Smooth muscle cell (in vitro differentiated cells): ENCODE measurements around the gene TACO1. TPM values are rescaled to one million over a fixed set of nuclear protein-coding genes. Genes with fewer than 3 reads are reported as not detected.

Source experiments
- DNase-seq: peaks from one replicate; lab custom pipeline; 2025; ENCODE audit not compliant: unreplicated experiment; lab: John Stamatoyannopoulos, UW
- H2AFZ ChIP-seq: fragments of 200-600 bp; sonication (generic); 2 replicates; pipeline ENCODE4 v1.6.0; 2016; ENCODE audit warnings: antibody characterized with exemption, low read depth, mild to moderate bottlenecking
- H3F3A ChIP-seq: fragments of 200-600 bp; sonication (generic); 2 replicates; pipeline ENCODE4 v1.6.0; 2017; ENCODE audit warnings: antibody characterized with exemption, low read depth
- H3K27ac ChIP-seq: fragments of 200-600 bp; sonication (generic); 2 replicates; pipeline ENCODE4 v1.5.1; 2016; ENCODE audit warnings: low read depth, mild to moderate bottlenecking
- H3K27me3 ChIP-seq: fragments of 200-600 bp; sonication (generic); 2 replicates; pipeline ENCODE4 v1.6.1; 2016; ENCODE audit warnings: low read depth, mild to moderate bottlenecking
- H3K36me3 ChIP-seq: fragments of 200-600 bp; sonication (generic); 2 replicates; pipeline ENCODE4 v1.5.1; 2016; ENCODE audit warnings: low read depth
- H3K4me1 ChIP-seq: fragments of 200-600 bp; sonication (generic); 2 replicates; pipeline ENCODE4 v1.5.1; 2016; ENCODE audit warnings: low read depth
- H3K4me2 ChIP-seq: fragments of 200-600 bp; sonication (generic); 2 replicates; pipeline ENCODE4 v1.6.0; 2016; ENCODE audit warnings: mild to moderate bottlenecking
- H3K4me3 ChIP-seq: fragments of 200-600 bp; sonication (generic); 2 replicates; pipeline ENCODE4 v1.5.1; 2016; ENCODE audit warnings: mild to moderate bottlenecking
- H3K79me2 ChIP-seq: fragments of 200-600 bp; sonication (generic); 2 replicates; pipeline ENCODE4 v1.6.0; 2016; ENCODE audit warnings: low read depth, mild to moderate bottlenecking
- H3K9ac ChIP-seq: fragments of 200-600 bp; sonication (generic); 2 replicates; pipeline ENCODE4 v1.6.0; 2016; ENCODE audit warnings: low read depth
- H3K9me3 ChIP-seq: fragments of 200-600 bp; sonication (generic); replicated peaks from 2 replicates; pipeline ENCODE4 v1.5.1; 2016; ENCODE audit warnings: low read depth
- H4K20me1 ChIP-seq: fragments of 200-600 bp; sonication (generic); 2 replicates; pipeline ENCODE4 v1.6.0; 2016; ENCODE audit warnings: low read depth
- WGBS: methylation state at CpG from one replicate; pipeline ENCODE4 v1.1.7; 2016; ENCODE audit warnings: low lambda C conversion rate; 5-methylcytosine and 5-hydroxymethylcytosine counted together
- polyA plus RNA-seq: library from polyadenylated mRNA; unstranded; fragments of >200 nt; fragmentation: Nextera tagmentation; extraction: Ambion mirVana; gene quantifications from 2 replicates; pipeline ENCODE4 v1.2.1, GENCODE V29; 2016
- total RNA-seq: library from RNA; depleted of rRNA; stranded (reverse); fragments of >200 nt; gene quantifications from 2 replicates; pipeline ENCODE4 v1.2.3, GENCODE V29; 2014
- TF ChIP-seq, protein P1 (sequence below): fragments of 200-600 bp; sonication (generic); IDR thresholded peaks from 2 replicates; pipeline ENCODE4 v1.5.1; 2017; ENCODE audit warnings: borderline replicate concordance, mild to moderate bottlenecking, antibody characterized with exemption; ENCODE audit not compliant: insufficient read depth, poor library complexity, severe bottlenecking

Gene TACO1
- total and polyA plus RNA-seq, 2 experiments from 2014 or later = 12.7 to 32.3 TPM

DNA sequence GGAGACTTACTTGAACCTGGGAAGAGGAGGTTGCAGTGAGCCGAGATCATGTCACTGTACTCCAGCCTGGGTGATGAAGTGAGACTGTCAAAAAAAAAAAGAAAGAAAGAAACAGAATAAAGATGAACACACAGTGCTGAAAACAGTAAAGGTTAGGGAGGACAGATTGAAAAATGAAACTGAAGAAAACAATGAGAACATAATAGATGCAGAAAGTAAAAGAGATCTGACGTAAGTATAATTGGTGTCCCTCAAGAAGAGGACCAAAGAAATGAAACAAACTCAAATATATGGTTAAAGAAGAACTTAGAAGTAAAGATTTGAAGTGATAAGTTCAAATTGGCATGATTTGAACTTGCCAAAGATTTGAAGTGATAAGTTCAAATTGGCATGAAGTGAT lies 43.3 kb upstream of the TACO1 start:
- no peaks in the 10 kb centered on the region for H3F3A ChIP-seq
- TF ChIP-seq, protein P1, sequence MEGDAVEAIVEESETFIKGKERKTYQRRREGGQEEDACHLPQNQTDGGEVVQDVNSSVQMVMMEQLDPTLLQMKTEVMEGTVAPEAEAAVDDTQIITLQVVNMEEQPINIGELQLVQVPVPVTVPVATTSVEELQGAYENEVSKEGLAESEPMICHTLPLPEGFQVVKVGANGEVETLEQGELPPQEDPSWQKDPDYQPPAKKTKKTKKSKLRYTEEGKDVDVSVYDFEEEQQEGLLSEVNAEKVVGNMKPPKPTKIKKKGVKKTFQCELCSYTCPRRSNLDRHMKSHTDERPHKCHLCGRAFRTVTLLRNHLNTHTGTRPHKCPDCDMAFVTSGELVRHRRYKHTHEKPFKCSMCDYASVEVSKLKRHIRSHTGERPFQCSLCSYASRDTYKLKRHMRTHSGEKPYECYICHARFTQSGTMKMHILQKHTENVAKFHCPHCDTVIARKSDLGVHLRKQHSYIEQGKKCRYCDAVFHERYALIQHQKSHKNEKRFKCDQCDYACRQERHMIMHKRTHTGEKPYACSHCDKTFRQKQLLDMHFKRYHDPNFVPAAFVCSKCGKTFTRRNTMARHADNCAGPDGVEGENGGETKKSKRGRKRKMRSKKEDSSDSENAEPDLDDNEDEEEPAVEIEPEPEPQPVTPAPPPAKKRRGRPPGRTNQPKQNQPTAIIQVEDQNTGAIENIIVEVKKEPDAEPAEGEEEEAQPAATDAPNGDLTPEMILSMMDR = no peak
- no peaks in the 10 kb centered on the region for H3K9me3 ChIP-seq
- H3K4me3 ChIP-seq = no peak overlapping the region
- H3K27me3 ChIP-seq = no peaks in the 10 kb centered on the region
- H3K4me1 ChIP-seq = peaks cover 4% of the 10 kb centered on the region
- H4K20me1 ChIP-seq = peaks cover 98% of the 10 kb centered on the region
- H3K27ac ChIP-seq = no peak overlapping the region
- H3K9ac ChIP-seq = no peak overlapping the region
- no peak overlapping the region for H2AFZ ChIP-seq
- no peak overlapping the region for H3K4me2 ChIP-seq
- H3K36me3 ChIP-seq = no peaks in the 10 kb centered on the region
- H3K79me2 ChIP-seq = peaks cover 97% of the 10 kb centered on the region
- 100% methylated on average over 2 of the region's 2 CpGs for WGBS
- DNase-seq = no peak

DNA sequence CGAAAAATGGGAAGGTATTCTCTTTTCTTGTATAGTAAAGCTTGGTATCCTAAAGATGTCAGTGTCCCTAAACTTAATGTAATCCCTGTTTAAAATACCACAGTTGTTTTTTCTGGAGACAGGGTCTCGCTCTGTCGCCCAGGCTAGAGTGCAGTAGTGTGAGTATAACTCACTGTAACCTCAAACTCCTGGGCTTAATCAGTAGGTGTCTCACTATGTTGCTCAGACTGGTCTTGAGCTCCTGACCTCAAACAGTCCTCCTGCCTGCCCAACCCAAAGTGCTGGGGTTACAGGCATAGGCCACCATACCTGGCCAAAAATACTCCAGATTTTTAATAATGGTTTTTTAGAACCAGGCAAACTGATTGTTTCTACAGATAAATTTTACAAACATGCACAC lies 42.3 kb upstream of the TACO1 start:
- H4K20me1 ChIP-seq = peaks cover 97% of the 10 kb centered on the region
- H3K9ac ChIP-seq = no peak overlapping the region
- H2AFZ ChIP-seq = no peak overlapping the region
- H3K4me3 ChIP-seq = no peak overlapping the region
- WGBS = 94% methylated on average over 3 of the region's 3 CpGs
- no peak overlapping the region for H3K4me2 ChIP-seq
- no peaks in the 10 kb centered on the region for H3K36me3 ChIP-seq
- TF ChIP-seq, protein P1 = no peak
- H3K9me3 ChIP-seq = no peaks in the 10 kb centered on the region
- no peak overlapping the region for H3K27ac ChIP-seq
- peaks cover 96% of the 10 kb centered on the region for H3K79me2 ChIP-seq
- no peaks in the 10 kb centered on the region for H3K27me3 ChIP-seq
- no peak for DNase-seq
- no peaks in the 10 kb centered on the region for H3F3A ChIP-seq
- no peaks in the 10 kb centered on the region for H3K4me1 ChIP-seq

DNA sequence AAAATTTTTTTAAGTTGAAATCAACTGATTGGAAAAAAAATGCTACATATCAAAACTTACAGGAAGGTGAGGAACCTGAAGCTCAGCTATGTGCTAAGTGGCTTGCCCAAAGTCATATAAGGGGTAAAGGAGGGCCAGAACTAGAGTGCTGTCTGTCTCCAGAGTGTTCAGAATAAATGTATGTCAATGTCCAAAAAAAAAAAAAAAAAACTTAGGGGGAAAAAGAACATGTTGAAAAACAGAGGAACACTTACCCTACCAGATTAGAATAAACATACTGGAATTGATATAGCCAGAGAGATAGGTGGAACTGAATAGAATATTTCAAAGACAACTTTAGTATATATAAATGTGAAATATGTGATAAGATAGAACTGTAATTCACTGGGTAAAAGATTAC lies 38.9 kb upstream of the TACO1 start:
- H3K27ac ChIP-seq = no peak overlapping the region
- H3K79me2 ChIP-seq = peaks cover 96% of the 10 kb centered on the region
- H3K9me3 ChIP-seq = no peaks in the 10 kb centered on the region
- TF ChIP-seq, protein P1 = no peak
- H3K4me1 ChIP-seq = no peaks in the 10 kb centered on the region
- no peaks in the 10 kb centered on the region for H3F3A ChIP-seq
- DNase-seq = no peak
- no peaks in the 10 kb centered on the region for H3K36me3 ChIP-seq
- H4K20me1 ChIP-seq = peaks cover 97% of the 10 kb centered on the region
- no peaks in the 10 kb centered on the region for H3K27me3 ChIP-seq
- no peak overlapping the region for H3K4me2 ChIP-seq
- H3K9ac ChIP-seq = no peak overlapping the region
- no peak overlapping the region for H2AFZ ChIP-seq
- H3K4me3 ChIP-seq = no peak overlapping the region

DNA sequence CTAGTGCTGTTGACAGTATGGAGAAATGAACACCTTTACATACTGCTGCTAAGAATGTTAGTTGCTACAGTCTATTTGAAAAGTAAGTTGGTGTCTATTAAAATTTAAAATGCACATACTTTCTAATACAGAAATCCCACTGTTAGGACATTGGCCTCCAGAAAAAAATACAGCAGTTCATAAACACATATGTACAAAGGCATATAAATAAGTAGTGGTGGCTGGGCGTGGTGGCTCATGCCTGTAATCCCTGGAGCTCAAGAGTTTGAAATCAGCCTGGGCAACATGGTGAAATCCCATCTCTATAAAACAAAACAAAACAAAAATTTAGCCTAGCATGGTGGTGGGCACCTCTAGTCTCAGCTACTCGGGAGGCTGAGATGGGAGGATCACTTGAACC lies 37.4 kb upstream of the TACO1 start:
- Histone ChIP-seq H2AFZ (no peak overlapping the region), H4K20me1 (peaks cover 97% of the 10 kb centered on the region), H3K9ac (no peak overlapping the region), H3K36me3 (no peaks in the 10 kb centered on the region), H3K9me3 (no peaks in the 10 kb centered on the region), H3F3A (no peaks in the 10 kb centered on the region), H3K79me2 (peaks cover 95% of the 10 kb centered on the region), H3K27me3 (no peaks in the 10 kb centered on the region), H3K4me2 (no peak overlapping the region), H3K4me1 (no peaks in the 10 kb centered on the region), H3K4me3 (no peak overlapping the region), H3K27ac (no peak overlapping the region)
- no peak for DNase-seq
- WGBS = 100% methylated on average over 2 of the region's 2 CpGs
- TF ChIP-seq, protein P1 = no peak
